ENCODE results near the gene ZFP1. TPM values are rescaled to one million over a fixed set of nuclear protein-coding genes. Genes with fewer than 3 reads are reported as not detected.

ZFP1 gene
- total RNA-seq (2014; rRNA removed; shearing (Covaris generic)) (12.5 and 13.4 TPM in 2 replicates), polyA plus RNA-seq (2016; fragmentation: Nextera tagmentation; extraction: Ambion mirVana) (4.1 and 4.8 TPM in 2 replicates)
- long read RNA-seq, partial matches to known transcripts: 2 of 6 reads
- long read RNA-seq, other reads (novel, unspliced or antisense): 0 of 6 reads

- Histone ChIP-seq H3K36me3 (ENCODE audit: insufficient read depth) (peaks cover 2% of the 10 kb centered on the region; the same call in 1 of the 2 replicates), H3K27me3 (ENCODE audit: insufficient read depth) (no peaks in the 10 kb centered on the region), H3K4me1 (ENCODE audit: insufficient read depth) (no peaks in the 10 kb centered on the region), H3K4me3 (peak within 1 kb of the TSS; percentile 98), H3K27ac (ENCODE audit: low read depth) (peak within 1 kb of the TSS; percentile 89), H3K79me2 (replicated peaks; ENCODE audit: insufficient read depth) (peaks cover 46% of the 10 kb centered on the region), H4K20me1 (replicated peaks; ENCODE audit: insufficient read depth) (peaks cover 2% of the 10 kb centered on the region; the same call in 1 of the 2 replicates), H2AFZ (peak within 1 kb of the TSS; percentile 94; the same call in 1 of the 2 replicates), H3K9me2 (ENCODE audit: insufficient read depth) (no peaks in the 10 kb centered on the region; the same call in 1 of the 2 replicates), H3F3A (replicated peaks; ENCODE audit: low read depth) (0 out of 2 replicates have a peak, but pooled peaks cover 3% of the 10 kb centered on the region), H3K4me2 (peak within 1 kb of the TSS; percentile 78)
- DNase-seq (ENCODE audit: low spot score) (peak; percentile 98), ATAC-seq (peak; percentile 93)
- Mint-ChIP-seq H3K4me3 (peak within 1 kb of the TSS; percentile 96), H3K27me3 (ENCODE audit: insufficient read depth, low read depth, poor library complexity) (peaks cover 10% of the 10 kb centered on the region), H3K27ac (peak within 1 kb of the TSS; percentile 93), H3K36me3 (ENCODE audit: low read depth) (peaks cover 36% of the 10 kb centered on the region), H3K4me1 (no peaks in the 10 kb centered on the region), H3K9me3 (peaks cover 46% of the 10 kb centered on the region)
- TF ChIP-seq POLR2AphosphoS5 (IDR thresholded peaks at IDR 0.05; ENCODE audit: low read depth) (peak; percentile 86), JUNB (IDR thresholded peaks at IDR 0.05; ENCODE audit: unreplicated experiment) (peak; percentile 94), CREB1 (CRISPR knock-in tag; IDR thresholded peaks at IDR 0.05; ENCODE audit: low read depth) (no peak)
- TF ChIP-seq, protein P1, sequence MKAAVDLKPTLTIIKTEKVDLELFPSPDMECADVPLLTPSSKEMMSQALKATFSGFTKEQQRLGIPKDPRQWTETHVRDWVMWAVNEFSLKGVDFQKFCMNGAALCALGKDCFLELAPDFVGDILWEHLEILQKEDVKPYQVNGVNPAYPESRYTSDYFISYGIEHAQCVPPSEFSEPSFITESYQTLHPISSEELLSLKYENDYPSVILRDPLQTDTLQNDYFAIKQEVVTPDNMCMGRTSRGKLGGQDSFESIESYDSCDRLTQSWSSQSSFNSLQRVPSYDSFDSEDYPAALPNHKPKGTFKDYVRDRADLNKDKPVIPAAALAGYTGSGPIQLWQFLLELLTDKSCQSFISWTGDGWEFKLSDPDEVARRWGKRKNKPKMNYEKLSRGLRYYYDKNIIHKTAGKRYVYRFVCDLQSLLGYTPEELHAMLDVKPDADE (IDR thresholded peaks at IDR 0.05): peak; percentile 89
These were observed at the start of gene ZFP1 for GRCh38 chr16:75148311-75149195. Gene ZFP1, plus strand, starts transcription at chr16:75148524. Its CDS starts 4,428 bp downstream, at chr16:75152952.

DNA sequence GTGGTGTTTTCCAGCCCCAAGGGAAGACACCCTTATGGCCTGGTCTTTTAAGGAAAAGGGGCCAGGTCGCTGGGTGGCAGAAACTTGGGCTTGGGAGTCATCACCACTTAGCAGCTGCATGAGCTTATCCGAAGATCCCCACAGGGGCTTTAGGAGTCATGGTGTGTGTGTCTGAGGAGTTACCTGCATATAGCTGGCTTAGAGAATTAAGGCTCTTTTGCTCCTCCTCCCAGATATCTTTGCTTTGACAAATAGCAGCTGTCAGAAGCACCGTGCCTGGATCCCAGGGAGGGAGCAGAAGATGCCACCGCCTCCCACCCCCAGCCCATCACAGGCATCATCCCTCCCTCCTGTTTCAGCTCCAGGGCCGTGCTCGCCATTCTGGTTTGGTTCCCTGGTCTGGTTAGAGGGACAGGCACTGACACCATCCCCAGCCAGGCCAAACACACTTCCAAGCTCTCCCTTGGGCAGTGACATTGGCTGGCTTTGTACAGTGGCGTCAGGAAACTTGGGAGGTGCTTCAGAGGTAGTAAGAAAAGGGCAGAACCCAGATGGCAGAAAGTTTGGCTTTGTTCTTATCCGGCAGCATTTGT is 49.2 kb upstream of the ZFP1 start:
- Histone ChIP-seq H2AFZ (no peak overlapping the region), H3K36me3 (ENCODE audit: insufficient read depth) (no peaks in the 10 kb centered on the region), H3K4me3 (no peak overlapping the region), H3K79me2 (replicated peaks; ENCODE audit: insufficient read depth) (peaks cover 15% of the 10 kb centered on the region), H3K27ac (ENCODE audit: low read depth) (peak overlapping the region; percentile 80; the same call in 1 of the 2 replicates), H3K9me2 (ENCODE audit: insufficient read depth) (no peaks in the 10 kb centered on the region), H3K4me1 (ENCODE audit: insufficient read depth) (peaks cover 37% of the 10 kb centered on the region), H3K27me3 (ENCODE audit: insufficient read depth) (no peaks in the 10 kb centered on the region), H4K20me1 (replicated peaks; ENCODE audit: insufficient read depth) (peaks cover 6% of the 10 kb centered on the region; the same call in 1 of the 2 replicates), H3F3A (replicated peaks; ENCODE audit: low read depth) (peaks cover 2% of the 10 kb centered on the region; the same call in 1 of the 2 replicates), H3K4me2 (peak overlapping the region; percentile 38; the same call in 1 of the 2 replicates)
- Mint-ChIP-seq H3K4me1 (peaks cover 57% of the 10 kb centered on the region), H3K27ac (peak overlapping the region; percentile 63; the same call in 1 of the 2 replicates), H3K9me3 (no peaks in the 10 kb centered on the region), H3K36me3 (ENCODE audit: low read depth) (peaks cover 12% of the 10 kb centered on the region; the same call in 2 of the 3 replicates), H3K4me3 (no peak overlapping the region; the same call in 2 of the 3 replicates), H3K27me3 (ENCODE audit: insufficient read depth, low read depth, poor library complexity) (peaks cover 18% of the 10 kb centered on the region)
- ATAC-seq (no peak), DNase-seq (ENCODE audit: low spot score) (no peak)
- TF ChIP-seq POLR2AphosphoS5 (IDR thresholded peaks at IDR 0.05; ENCODE audit: low read depth): no peak
- no peak for TF ChIP-seq JUNB (IDR thresholded peaks at IDR 0.05; ENCODE audit: unreplicated experiment)
- no peak for TF ChIP-seq ZNF114 (CRISPR knock-in tag; IDR thresholded peaks at IDR 0.05)
- TF ChIP-seq, protein P2, sequence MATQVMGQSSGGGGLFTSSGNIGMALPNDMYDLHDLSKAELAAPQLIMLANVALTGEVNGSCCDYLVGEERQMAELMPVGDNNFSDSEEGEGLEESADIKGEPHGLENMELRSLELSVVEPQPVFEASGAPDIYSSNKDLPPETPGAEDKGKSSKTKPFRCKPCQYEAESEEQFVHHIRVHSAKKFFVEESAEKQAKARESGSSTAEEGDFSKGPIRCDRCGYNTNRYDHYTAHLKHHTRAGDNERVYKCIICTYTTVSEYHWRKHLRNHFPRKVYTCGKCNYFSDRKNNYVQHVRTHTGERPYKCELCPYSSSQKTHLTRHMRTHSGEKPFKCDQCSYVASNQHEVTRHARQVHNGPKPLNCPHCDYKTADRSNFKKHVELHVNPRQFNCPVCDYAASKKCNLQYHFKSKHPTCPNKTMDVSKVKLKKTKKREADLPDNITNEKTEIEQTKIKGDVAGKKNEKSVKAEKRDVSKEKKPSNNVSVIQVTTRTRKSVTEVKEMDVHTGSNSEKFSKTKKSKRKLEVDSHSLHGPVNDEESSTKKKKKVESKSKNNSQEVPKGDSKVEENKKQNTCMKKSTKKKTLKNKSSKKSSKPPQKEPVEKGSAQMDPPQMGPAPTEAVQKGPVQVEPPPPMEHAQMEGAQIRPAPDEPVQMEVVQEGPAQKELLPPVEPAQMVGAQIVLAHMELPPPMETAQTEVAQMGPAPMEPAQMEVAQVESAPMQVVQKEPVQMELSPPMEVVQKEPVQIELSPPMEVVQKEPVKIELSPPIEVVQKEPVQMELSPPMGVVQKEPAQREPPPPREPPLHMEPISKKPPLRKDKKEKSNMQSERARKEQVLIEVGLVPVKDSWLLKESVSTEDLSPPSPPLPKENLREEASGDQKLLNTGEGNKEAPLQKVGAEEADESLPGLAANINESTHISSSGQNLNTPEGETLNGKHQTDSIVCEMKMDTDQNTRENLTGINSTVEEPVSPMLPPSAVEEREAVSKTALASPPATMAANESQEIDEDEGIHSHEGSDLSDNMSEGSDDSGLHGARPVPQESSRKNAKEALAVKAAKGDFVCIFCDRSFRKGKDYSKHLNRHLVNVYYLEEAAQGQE (IDR thresholded peaks at IDR 0.05; ENCODE audit: unreplicated experiment): no peak
- TF ChIP-seq, protein P1 (IDR thresholded peaks at IDR 0.05): no peak
- TF ChIP-seq STAT1 (IDR thresholded peaks at IDR 0.05; ENCODE audit: unreplicated experiment): no peak
- TF ChIP-seq ZNF331 (CRISPR knock-in tag; IDR thresholded peaks at IDR 0.05; ENCODE audit: low read depth): no peak
- TF ChIP-seq, protein P3, sequence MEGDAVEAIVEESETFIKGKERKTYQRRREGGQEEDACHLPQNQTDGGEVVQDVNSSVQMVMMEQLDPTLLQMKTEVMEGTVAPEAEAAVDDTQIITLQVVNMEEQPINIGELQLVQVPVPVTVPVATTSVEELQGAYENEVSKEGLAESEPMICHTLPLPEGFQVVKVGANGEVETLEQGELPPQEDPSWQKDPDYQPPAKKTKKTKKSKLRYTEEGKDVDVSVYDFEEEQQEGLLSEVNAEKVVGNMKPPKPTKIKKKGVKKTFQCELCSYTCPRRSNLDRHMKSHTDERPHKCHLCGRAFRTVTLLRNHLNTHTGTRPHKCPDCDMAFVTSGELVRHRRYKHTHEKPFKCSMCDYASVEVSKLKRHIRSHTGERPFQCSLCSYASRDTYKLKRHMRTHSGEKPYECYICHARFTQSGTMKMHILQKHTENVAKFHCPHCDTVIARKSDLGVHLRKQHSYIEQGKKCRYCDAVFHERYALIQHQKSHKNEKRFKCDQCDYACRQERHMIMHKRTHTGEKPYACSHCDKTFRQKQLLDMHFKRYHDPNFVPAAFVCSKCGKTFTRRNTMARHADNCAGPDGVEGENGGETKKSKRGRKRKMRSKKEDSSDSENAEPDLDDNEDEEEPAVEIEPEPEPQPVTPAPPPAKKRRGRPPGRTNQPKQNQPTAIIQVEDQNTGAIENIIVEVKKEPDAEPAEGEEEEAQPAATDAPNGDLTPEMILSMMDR (conservative IDR thresholded peaks at IDR 0.05; ENCODE audit: low read depth in 2 of 2): no peak
